Adrenal gland (tissue), 12 donors: ENCODE results near the gene REM1. TPM values are rescaled to one million over a fixed set of nuclear protein-coding genes. Genes with fewer than 3 reads are reported as not detected.

Experiments
- DNase-seq, 7 donors: peaks; one replicate each; pipeline ENCODE4 v3.0.0-alpha.2; 2019 to 2020
- H3K27ac ChIP-seq, 5 donors: fragments of 200-600 bp; sonication (generic) in 4 of 5; 1 replicate in 3 of 5; 2 replicates in 2 of 5; pipeline versions ENCODE4 v1.5.1 to v1.8.0; 2016 to 2020; ENCODE audit warnings: mild to moderate bottlenecking in 1 of 5
- H3K27me3 ChIP-seq: fragments of 200-600 bp; 2 replicates; pipeline ENCODE4 v1.8.0; 2021
- H3K36me3 ChIP-seq, 2 donors: fragments of 200-600 bp; replicated peaks in 1 of 2; 1 replicate in 1 of 2; 2 replicates in 1 of 2; pipeline versions ENCODE4 v1.5.1 to v1.8.0; 2018 to 2022
- H3K4me1 ChIP-seq, 2 donors: fragments of 200-600 bp; replicated peaks in 1 of 2; 1 replicate in 1 of 2; 2 replicates in 1 of 2; pipeline versions ENCODE4 v1.5.1 to v1.8.0; 2018 to 2021
- H3K4me3 ChIP-seq, 4 donors: fragments of 200-600 bp; sonication (generic) in 3 of 4; one replicate each; pipeline ENCODE4 v1.5.1; 2016 to 2018
- H3K9me3 ChIP-seq, 3 donors: fragments of 200-600 bp; sonication (generic) in 1 of 3; replicated peaks in 1 of 3; 1 replicate in 2 of 3; 2 replicates in 1 of 3; pipeline versions ENCODE4 v1.5.1 to v1.8.0; 2016 to 2021
- POLR2A ChIP-seq, 2 donors: fragments of 450-650 bp; IDR thresholded peaks; one replicate each; pipeline ENCODE4 v1.6.1; 2017; ENCODE audit warnings: antibody characterized with exemption in 2 of 2, mild to moderate bottlenecking in 2 of 2, moderate library complexity in 1 of 2
- WGBS, 4 donors: extraction: QIAGEN DNeasy Blood & Tissue Kit in 2 of 4; methylation state at CpG; one replicate each; pipeline versions ENCODE4 v1.1.5 to v1.1.7; 2013 to 2017; 5-methylcytosine and 5-hydroxymethylcytosine counted together
- intact Hi-C, 2 donors: fragments of 100-400 bp; cut with DNase I; formaldehyde crosslinking; loops; one replicate each; pipeline versions ENCODE4 v1.14.1 to v1.15.0; 2022 to 2023
- polyA plus RNA-seq, 3 donors: library from polyadenylated mRNA; stranded (reverse); fragments of 200-250 nt in 2 of 3; fragments of 350-450 nt in 1 of 3; fragmentation: Illumina TruSeq in 1 of 3; extraction: RNeasy Lipid Tissue Mini Kit (QIAGEN cat#74804) in 1 of 3; gene quantifications; one replicate each; pipeline ENCODE4 v1.2.3, GENCODE V29; 2013 to 2014
- total RNA-seq, 9 donors: library from RNA; depleted of rRNA in 4 of 9; stranded (reverse); fragments of >200 nt in 4 of 9; fragments of 120-200 nt in 1 of 9; fragmentation: NEBNext Ultra II Directional in 1 of 9; extraction: Animal tissue kit (Norgen Biotek cat#: 25700) in 1 of 9; gene quantifications; one replicate each; pipeline versions ENCODE4 v1.1.0 to v1.2.4, GENCODE V29; 2013 to 2023
- TF ChIP-seq, protein P1 (sequence below), 6 experiments: fragments of 450-650 bp in 4 of 6; fragments of 200-600 bp in 2 of 6; sonication (generic) in 1 of 6; IDR thresholded peaks; 1 replicate in 5 of 6; 2 replicates in 1 of 6; pipeline versions ENCODE4 v1.5.1 to v1.8.0; 2016 to 2021; ENCODE audit warnings: antibody characterized with exemption in 6 of 6, mild to moderate bottlenecking in 2 of 6, moderate library complexity in 1 of 6
- donor health status: healthy with polysubstance abuse.
- donor health status: Bipolar disorder and iron deficiency.
- donor health status: DM: yes; HTN: yes; CAD: no.
- donor health status: DM: no; HTN: no; CAD: no.
- donor health status: DM: no; HTN: no; CAD: no.
- donor health status: DM: yes; HTN: yes; CAD: no.

Gene REM1
- total and polyA plus RNA-seq, 12 donors = 0.26 to 19.3 (median 2.5) TPM

DNA sequence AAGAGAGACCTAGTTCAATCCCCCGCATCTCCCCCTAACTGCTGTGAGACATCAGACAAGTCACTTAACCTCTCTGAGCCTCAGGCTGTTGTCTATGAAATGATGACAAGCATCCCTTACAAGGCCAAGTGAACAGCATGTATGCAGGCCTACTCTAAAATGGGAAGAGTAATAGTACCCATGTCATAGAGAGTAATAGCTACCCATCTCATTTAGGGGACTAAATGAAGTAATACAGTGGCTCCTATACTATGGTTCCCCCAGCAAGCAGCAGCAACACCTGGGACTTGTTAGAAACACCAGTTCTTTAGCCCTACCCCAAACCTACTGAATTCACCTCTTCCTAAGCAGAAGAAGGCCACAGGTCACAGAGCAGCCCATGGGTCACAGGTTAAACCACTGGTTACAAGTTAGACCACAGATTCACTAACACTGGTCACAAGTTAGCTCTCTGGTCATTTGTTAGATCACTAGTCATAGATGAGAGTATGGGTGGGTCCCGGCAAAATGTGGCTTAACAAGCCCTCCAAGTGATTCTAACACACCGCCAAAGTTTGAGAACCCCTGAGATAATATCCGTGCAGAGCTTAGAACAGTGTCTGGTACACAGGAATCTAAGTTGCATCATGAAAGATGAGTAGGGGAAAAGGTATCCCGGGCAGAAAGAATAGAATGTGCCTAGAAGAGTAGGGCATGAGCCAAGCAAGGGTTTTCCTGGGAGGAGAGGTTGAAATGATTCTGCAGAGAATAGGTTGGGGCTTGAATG, 1.6 kb upstream of the REM1 start:
- H3K27me3 ChIP-seq = peaks cover 17% of the 10 kb centered on the region
- H3K36me3 ChIP-seq = no peaks in the 10 kb centered on the region
- DNase-seq = no peak
- H3K4me1 ChIP-seq = peaks cover 0 to 7% of the 10 kb centered on the region in 2 donors
- no peak overlapping the region for H3K4me3 ChIP-seq
- TF ChIP-seq POLR2A (IDR thresholded peaks at IDR 0.05) = no peak
- no peaks in the 10 kb centered on the region for H3K9me3 ChIP-seq
- no peak overlapping the region for H3K27ac ChIP-seq
- intact Hi-C loops = no loop called here
- WGBS, 4 donors = 83 to 86% (median 85%) methylated on average over 5 of the region's 5 CpGs

DNA sequence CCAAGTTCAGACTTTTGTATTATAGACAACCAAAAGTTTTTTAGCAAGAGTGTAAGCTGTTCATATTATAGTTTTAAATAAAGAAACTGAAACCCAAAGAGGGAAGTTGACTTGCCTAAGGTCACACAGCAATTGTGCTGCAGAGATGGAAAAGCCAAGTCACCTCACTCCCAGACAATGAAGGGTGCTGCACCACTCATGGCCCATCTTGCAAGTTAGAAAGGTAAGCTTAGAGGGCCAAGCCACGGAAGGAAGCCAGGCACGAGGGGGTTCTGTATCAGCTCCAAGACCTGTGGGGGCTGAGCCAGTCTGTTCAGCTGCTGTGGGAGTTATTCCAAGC, 1.0 kb upstream of the REM1 start:
- H3K27me3 ChIP-seq = peaks cover 17% of the 10 kb centered on the region
- no peak for DNase-seq
- H3K4me1 ChIP-seq = peaks cover 0 to 7% of the 10 kb centered on the region in 2 donors
- no peak overlapping the region for H3K4me3 ChIP-seq
- intact Hi-C loops = no loop called here
- no peak overlapping the region for H3K27ac ChIP-seq
- 47 to 78% (median 74%) methylated on average over 2 of the region's 2 CpGs for WGBS, 4 donors
- H3K9me3 ChIP-seq = no peaks in the 10 kb centered on the region
- TF ChIP-seq, protein P1, sequence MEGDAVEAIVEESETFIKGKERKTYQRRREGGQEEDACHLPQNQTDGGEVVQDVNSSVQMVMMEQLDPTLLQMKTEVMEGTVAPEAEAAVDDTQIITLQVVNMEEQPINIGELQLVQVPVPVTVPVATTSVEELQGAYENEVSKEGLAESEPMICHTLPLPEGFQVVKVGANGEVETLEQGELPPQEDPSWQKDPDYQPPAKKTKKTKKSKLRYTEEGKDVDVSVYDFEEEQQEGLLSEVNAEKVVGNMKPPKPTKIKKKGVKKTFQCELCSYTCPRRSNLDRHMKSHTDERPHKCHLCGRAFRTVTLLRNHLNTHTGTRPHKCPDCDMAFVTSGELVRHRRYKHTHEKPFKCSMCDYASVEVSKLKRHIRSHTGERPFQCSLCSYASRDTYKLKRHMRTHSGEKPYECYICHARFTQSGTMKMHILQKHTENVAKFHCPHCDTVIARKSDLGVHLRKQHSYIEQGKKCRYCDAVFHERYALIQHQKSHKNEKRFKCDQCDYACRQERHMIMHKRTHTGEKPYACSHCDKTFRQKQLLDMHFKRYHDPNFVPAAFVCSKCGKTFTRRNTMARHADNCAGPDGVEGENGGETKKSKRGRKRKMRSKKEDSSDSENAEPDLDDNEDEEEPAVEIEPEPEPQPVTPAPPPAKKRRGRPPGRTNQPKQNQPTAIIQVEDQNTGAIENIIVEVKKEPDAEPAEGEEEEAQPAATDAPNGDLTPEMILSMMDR (IDR thresholded peaks at IDR 0.05) = no peak
- TF ChIP-seq POLR2A (IDR thresholded peaks at IDR 0.05) = no peak
- H3K36me3 ChIP-seq = no peaks in the 10 kb centered on the region

- peaks cover 17% of the 10 kb centered on the region for H3K27me3 ChIP-seq
- H3K27ac ChIP-seq = peak overlapping the region in 2 of 5 donors; percentile 32 to 49
- intact Hi-C loops = no loop called here
- TF ChIP-seq POLR2A (IDR thresholded peaks at IDR 0.05) = no peak
- TF ChIP-seq, protein P1 (IDR thresholded peaks at IDR 0.05) = no peak
- DNase-seq = no peak
- 3 to 10% (median 6%) methylated on average over 6 to 29 of the region's 29 CpGs for WGBS, 4 donors
- H3K4me1 ChIP-seq = peaks cover 0 to 7% of the 10 kb centered on the region in 2 donors
- peak overlapping the region in 1 of 4 donors; percentile 56 for H3K4me3 ChIP-seq
- H3K36me3 ChIP-seq = no peaks in the 10 kb centered on the region
- H3K9me3 ChIP-seq = no peaks in the 10 kb centered on the region
Measured at GRCh38 chr20:31475472-31476293, 595 bp downstream of the REM1 start.

DNA sequence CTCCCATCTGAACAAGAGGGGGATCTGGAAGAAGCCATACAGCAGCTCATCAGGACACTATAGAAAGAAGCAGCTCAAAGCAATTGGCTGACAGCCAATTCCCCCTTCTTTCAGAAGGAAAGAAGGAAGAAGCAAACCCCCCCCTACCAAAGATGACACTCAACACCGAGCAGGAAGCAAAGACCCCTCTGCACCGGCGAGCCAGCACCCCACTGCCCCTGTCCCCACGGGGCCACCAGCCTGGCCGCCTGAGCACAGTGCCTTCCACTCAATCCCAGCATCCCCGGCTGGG, 1.2 kb downstream of the REM1 start:
- peak overlapping the region in 1 of 4 donors; percentile 56 for H3K4me3 ChIP-seq
- no peaks in the 10 kb centered on the region for H3K9me3 ChIP-seq
- WGBS, 4 donors = 56 to 61% (median 58%) methylated on average over 3 to 6 of the region's 6 CpGs; no CpG with 5 or more reads in 1 of the 4 donors
- intact Hi-C loops = no loop called here
- peaks cover 0 to 7% of the 10 kb centered on the region in 2 donors for H3K4me1 ChIP-seq
- H3K27ac ChIP-seq = no peak overlapping the region
- peaks cover 17% of the 10 kb centered on the region for H3K27me3 ChIP-seq
- TF ChIP-seq, protein P1 (IDR thresholded peaks at IDR 0.05) = no peak
- no peak for DNase-seq
- H3K36me3 ChIP-seq = no peaks in the 10 kb centered on the region
